ENCODE data around the gene ST7L.

DNA sequence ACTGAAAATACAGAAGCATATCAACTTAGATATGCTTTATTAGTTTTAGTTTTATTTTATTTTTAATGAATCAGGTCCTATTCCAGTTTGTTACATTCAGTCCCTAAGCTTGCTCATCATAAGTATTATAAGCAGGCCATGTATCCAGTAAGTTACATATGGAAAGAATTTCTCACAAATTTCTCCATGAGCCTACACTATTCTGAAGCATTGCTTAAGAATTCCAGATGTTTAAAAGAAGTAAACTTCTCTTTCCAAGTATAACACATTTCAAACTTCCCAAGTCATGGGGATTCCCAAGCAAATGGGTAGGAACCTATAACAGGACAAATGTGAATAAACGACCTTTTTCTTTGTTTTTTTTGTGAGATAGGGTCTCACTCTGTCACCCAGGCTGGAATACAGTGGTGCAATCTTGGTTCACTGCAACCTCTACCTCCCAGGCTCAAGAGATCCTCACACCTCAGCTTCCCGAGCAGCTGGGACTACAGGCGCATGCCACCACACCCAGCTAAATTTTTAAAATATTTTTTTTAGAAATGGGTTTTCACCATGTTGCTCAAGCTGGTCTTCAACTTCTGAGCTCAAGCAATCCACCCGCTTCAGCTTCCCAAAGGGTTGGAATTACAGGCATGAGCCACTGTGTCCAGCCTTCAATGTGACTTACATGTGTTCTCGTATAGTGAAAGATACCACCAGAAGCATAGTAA, 39.0 kb downstream of the ST7L start:
- TF ChIP-seq POLR2A (IDR thresholded peaks at IDR 0.05) = no peak
- TF ChIP-seq, protein P1, sequence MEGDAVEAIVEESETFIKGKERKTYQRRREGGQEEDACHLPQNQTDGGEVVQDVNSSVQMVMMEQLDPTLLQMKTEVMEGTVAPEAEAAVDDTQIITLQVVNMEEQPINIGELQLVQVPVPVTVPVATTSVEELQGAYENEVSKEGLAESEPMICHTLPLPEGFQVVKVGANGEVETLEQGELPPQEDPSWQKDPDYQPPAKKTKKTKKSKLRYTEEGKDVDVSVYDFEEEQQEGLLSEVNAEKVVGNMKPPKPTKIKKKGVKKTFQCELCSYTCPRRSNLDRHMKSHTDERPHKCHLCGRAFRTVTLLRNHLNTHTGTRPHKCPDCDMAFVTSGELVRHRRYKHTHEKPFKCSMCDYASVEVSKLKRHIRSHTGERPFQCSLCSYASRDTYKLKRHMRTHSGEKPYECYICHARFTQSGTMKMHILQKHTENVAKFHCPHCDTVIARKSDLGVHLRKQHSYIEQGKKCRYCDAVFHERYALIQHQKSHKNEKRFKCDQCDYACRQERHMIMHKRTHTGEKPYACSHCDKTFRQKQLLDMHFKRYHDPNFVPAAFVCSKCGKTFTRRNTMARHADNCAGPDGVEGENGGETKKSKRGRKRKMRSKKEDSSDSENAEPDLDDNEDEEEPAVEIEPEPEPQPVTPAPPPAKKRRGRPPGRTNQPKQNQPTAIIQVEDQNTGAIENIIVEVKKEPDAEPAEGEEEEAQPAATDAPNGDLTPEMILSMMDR (IDR thresholded peaks at IDR 0.05) = no peak

All from Peyer's patch (tissue), 4 donors.